Activated CD8-positive, alpha-beta memory T cell treated with anti-CD3 and anti-CD28 coated beads, Interleukin-2, amount 50 U/mL, for 48 hours (primary cell): Measurements from ENCODE around the gene GPRASP3.

Source experiments
- DNase-seq: peaks from one replicate; pipeline ENCODE4 v3.0.0-alpha.2; 2020

GPRASP3 gene

GRCh38 chrX:102765809-102766208 lies 45.3 kb downstream of the GPRASP3 start:
- DNase-seq, result no peak

- DNase-seq, result no peak
These were observed 46.7 kb downstream of the GPRASP3 start for GRCh38 chrX:102767287-102767686.

- peak; percentile 85 for DNase-seq
These were observed 48.6 kb downstream of the GPRASP3 start for GRCh38 chrX:102768987-102769761.
